VCaP (cell line): ENCODE data around the gene ACAA1.

ENCODE experiments used
- H3K27ac ChIP-seq: fragments of 450-650 bp; 2 replicates; pipeline ENCODE4 v1.5.1; 2017
- CTCF ChIP-seq: fragments of 450-650 bp; conservative IDR thresholded peaks from 2 replicates; pipeline ENCODE4 v1.5.1; 2017; ENCODE audit warnings: mild to moderate bottlenecking, moderate library complexity

The ACAA1 gene

GRCh38 chr3:38125305-38126120, 11.4 kb downstream of the ACAA1 start:
- no peak for TF ChIP-seq CTCF
- no peak overlapping the region; the same call in 1 of the 2 replicates for H3K27ac ChIP-seq

GRCh38 chr3:38124324-38125122, 12.4 kb downstream of the ACAA1 start:
- H3K27ac ChIP-seq, result no peak overlapping the region; the same call in 1 of the 2 replicates
- no peak for TF ChIP-seq CTCF

DNA sequence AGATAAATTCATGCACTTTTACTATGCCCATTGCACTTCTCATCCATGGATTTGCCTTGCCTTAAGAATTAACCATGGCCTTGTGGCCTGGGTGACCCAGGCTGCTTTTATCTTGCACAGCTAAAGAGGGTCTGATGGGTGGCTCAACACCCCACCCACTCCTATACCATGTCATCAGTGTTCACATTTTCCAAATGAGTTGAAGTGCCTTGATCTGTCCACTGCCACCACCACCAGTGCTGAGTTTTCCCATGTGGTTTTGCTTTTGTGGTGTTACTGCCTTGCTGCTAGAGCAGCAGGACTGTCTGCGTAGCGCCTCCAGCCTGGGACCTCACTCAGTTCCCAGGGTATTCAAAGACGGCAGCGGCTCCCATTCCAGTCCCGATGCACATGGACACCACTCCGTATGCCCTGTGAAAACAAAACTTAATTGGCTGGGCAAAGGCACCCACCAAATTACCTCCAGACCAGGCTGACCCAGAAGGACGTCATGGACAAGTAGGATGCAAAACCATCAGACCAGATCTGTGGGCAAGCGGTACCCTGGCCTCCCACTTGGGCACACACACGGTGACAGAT, 14.1 kb downstream of the ACAA1 start:
- TF ChIP-seq CTCF, result no peak
- H3K27ac ChIP-seq, result no peak overlapping the region

- no peak for TF ChIP-seq CTCF
Measured at GRCh38 chr3:38121832-38122461, 15.0 kb downstream of the ACAA1 start.

GRCh38 chr3:38121451-38121831, 15.5 kb downstream of the ACAA1 start:
- H3K27ac ChIP-seq, result no peak overlapping the region
- TF ChIP-seq CTCF, result no peak

More at GRCh38 chr3:38121832-38122461, 15.0 kb downstream of the ACAA1 start:
- H3K27ac ChIP-seq, result no peak overlapping the region

DNA sequence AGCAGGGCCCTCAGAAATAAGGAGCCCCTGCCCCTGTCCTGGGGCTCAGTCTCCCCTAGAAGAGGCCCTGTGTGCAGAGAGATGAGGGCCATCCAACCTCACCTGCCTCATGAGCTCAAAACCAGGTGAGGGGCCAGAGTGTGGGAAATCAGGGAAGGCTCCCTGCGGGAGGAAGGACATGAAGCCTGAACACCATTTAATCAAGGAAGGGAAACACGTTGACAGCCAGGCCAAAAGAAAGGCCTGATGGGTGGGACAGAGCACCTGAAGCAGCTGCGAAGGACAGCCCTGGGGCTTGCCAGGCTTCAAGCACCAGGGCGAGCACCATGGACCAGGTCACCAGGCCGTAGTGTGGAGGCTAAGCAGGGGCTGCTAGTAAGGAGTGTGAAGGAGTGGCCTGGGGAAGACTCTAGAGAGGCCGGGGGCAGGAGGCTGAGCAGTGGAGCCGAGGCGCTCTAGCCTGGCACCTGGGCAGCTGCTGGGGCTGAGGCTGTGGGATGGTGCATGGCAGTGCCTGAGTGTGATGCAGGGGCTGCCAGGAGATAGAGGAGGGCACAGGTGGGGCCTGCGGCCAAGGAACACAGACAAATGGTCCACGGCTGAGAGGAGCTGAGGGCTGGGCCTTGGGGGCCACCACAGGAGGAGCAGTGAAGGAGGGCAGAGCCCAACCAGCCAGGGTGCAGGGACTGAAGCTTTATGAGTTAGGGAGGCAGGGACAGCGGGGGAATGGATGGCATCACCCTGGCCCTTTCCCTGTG, 16.1 kb downstream of the ACAA1 start:
- TF ChIP-seq CTCF, result no peak

More for the DNA sequence above, 16.1 kb downstream of the ACAA1 start:
- H3K27ac ChIP-seq, result no peak overlapping the region
